ELF-1 (cell line): ENCODE measurements around the gene PTPN20.
"Not testable (repeated sequence)": the region's sequence is repeated elsewhere in the genome, so short reads cannot be mapped to it uniquely, and the experiment has no call there.

ENCODE experiments used
- DNase-seq: peaks from one replicate; pipeline ENCODE4 v3.0.0-alpha.2; 2016; ENCODE audit warnings: low read depth, low spot score

Gene PTPN20

DNA sequence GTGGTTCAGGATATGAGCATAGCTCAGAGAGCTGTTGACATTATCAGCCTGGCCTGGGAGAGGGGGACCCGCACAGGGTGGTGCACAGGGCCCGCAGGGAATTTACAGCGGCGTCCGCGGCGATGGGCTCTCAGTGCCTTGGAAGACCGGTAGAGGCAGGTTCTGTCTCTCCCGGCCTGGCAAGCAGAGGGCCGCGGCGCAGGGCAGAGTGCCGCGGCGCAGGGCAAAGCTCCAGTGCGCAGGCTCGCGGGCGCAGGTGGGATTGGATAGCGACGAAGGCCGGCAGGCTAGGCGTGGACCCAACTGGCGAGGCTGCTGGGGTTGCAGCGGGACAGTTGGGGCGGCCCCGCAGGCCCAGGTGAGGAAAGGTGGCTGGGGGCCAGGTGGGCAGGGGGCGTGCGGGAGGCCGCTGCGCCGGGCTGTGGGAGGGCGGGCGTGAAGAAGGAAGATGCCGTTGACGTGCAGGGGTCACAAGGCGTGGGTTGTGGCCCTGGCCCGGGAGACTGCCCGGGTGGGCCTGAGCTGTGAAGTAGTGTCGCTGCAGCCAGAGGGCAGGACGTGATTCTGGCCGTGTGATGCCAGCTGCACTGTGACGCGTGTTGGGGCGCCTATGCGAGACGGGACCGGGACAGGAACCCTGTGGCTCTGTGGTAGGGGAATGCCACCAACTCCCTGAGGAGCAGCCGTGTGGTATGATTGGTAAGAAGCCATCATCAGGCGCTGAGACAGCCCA lies at the start of gene PTPN20:
Gene PTPN20 (plus strand): TSS at position 285 of the 733 bp plus-strand sequence. CDS start 21,072 bp downstream, outside the sequence.
- not testable (repeated sequence) for DNase-seq

DNA sequence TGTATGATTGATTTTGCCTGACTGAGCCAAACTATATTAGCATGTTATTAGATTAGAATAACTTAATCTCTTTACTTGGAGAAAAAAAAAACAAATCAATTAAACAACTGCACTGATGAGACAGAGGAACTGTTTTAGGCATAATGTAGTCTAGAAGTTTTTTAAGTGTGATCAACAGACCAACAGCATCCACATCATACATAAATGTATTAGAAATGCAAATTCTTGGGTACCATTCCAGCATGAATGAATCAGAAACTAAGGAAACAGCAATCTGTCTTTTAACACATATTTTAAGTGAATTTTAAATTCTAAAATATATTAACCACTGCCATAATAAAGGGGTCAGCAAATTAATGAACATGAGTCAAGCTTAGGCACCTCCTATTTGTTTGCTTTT lies 41.5 kb upstream of the PTPN20 start:
- not testable (repeated sequence) for DNase-seq

GRCh38 chr10:46871583-46871982 lies 39.6 kb upstream of the PTPN20 start:
- not testable (repeated sequence) for DNase-seq

DNA sequence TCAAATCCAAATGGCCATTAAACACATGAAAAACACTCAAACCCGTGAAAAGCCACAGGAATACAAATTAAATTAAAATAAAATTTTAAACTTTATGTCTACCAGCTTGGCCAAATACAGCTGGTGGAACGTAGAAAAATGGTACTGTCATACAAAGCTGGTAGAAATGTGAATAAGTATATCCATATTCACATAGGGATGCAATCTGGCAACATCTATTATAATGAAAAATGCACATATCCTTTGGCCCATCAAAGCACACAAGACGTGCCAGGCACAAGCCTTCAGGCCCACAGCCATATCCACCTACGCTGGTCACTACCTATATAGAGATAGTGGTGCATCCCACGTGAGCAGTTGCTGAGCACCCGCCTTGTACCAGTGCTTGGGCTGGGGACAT lies 35.9 kb upstream of the PTPN20 start:
- DNase-seq: not testable (repeated sequence)

DNA sequence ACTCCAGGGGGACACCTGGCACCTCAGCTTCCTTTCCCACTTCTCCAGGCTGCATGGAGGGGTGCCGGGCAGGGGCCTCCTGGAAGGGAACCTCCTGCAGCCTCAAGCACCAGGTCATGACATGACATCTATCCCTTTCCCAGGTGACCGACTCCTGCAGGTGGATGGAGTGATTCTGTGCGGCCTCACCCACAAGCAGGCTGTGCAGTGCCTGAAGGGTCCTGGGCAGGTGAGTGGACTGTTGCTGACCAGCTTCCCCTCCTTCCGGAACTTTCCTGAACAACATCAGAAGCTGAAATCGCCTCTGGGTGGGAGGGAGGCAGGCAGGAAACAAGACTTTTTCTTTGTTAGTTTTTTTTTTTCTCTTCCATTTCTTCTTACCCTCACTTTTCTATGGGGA lies 34.5 kb upstream of the PTPN20 start:
- not testable (repeated sequence) for DNase-seq

GRCh38 chr10:46878761-46879160 lies 32.5 kb upstream of the PTPN20 start:
- peak; percentile 10 for DNase-seq

DNA sequence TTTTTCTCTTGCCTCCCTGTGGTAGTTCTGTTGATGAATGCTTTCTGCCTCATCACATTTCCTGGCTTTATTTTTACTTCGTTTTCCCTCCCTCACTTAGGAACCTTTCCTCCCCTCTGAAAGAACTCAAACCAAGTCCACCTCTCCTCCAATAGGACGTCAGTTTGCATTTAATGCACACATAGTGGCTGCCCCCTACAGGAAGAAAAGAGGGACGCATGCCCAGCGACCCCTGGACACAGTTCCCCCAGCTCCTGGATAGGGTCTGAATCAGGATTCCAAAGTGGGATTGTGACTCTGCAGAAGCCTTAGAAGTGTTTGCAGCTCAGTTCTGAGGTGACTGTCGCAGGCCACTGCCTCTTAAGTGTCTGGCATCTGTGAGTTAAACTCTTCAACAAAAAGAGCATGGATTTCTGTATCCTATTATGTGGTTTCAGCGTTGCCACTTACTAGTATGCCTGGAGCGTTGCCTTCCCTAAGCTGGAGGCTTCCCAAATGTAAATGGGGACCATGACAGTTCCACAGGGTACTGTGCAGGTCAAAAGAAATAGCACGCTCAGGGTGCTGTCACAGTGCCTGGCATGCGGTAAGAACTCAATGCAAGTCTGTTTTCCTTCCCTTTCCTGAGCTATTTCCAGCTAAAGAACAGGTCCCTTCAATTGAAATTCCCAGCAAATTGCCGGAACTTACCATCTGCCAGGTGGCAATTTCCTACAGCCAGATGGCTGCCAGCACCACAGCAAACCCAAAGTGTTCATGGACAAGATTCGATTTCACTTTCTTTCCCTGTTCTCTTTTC lies 20.2 kb upstream of the PTPN20 start:
- DNase-seq: not testable (repeated sequence)

DNA sequence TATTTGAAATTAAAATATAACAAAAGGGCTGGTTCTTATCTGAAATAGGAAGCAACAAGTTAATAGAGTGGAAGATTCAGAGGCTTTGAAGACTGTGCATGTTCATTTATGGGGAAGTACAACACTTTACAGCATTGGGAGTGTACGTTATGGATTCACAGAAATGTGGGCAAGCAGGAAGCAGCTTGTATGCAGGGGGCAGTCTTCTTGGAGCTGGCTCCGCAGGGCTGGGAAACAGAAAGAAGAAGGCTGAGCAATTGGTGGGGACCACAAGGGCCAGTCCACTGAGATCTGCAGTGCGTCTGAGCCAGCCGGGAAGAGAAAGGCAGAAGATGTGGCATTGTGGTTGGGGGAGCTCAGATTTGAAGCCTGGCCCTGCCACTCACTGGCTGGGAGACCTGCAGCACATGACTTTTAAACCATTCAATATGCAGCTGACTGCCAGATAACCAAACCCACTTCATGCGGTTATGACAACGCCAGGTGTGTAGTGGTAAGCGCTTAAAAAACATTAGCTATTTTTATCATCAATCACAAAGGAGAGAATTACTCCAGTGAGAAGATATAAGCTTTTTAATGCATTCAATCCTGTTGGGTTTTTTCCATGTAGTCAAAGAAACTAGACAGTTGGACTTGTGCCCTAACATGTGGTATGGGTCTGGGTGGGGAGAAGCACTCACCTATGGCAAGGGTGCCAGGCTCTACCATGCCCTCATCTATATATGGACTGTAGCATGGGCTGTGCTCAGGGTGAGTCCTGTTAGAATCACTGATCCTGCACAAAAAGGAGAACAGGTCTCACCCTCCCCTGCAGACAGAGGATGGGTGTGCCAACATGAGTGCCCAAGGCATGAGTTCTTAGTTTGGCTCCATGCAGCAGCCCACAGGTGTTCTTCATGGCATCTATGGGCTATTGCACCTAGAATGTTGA lies 14.2 kb upstream of the PTPN20 start:
- not testable (repeated sequence) for DNase-seq

GRCh38 chr10:46901247-46901646 lies 10.0 kb upstream of the PTPN20 start:
- not testable (repeated sequence) for DNase-seq

GRCh38 chr10:46903874-46904273 lies 7.4 kb upstream of the PTPN20 start:
- DNase-seq: not testable (repeated sequence)

GRCh38 chr10:46906359-46906758 lies 4.9 kb upstream of the PTPN20 start:
- DNase-seq: not testable (repeated sequence)

DNA sequence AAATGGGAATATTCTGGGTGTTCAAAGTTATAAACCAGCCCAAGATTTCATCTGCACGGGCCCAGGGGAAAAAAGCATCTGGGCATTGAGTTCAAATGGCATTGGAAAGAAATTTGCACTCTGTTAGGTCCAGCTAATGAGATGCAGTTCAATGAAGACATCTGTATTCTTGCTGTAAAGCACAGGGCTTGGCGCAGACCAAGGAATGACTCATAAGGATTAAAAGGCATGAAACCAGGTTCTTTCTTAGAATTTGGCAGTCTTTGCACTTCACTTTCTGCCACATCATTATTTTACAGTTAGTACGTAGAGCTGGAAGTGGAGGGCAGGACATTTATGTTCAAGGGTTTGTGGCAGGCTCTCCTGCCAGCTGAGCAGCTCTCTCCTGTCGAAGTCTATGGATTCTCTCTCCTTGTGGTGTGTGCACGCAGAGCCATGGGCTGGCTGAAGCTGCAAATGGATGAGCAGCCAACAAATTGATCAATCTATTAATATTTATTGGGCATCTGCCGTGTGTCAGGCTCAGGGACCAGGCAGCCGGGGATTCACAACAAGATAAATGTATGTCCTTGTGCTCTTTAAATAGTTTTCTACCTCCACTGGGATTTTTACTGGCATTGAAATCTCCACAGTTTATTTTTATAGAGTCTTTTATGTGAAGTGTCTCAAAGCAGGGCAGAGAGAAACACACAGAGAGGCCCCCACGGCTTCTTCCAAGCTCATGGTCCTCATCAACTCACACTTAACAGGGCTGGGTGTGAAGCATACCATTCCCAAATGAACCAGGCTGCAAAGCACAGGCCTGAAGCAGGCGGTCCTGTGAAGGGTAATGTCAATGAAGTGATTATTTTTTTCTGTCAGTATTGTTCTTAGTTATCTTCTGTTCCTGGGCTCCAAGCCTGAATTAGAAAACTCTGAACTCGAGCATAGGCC lies 3.8 kb upstream of the PTPN20 start:
- not testable (repeated sequence) for DNase-seq

DNA sequence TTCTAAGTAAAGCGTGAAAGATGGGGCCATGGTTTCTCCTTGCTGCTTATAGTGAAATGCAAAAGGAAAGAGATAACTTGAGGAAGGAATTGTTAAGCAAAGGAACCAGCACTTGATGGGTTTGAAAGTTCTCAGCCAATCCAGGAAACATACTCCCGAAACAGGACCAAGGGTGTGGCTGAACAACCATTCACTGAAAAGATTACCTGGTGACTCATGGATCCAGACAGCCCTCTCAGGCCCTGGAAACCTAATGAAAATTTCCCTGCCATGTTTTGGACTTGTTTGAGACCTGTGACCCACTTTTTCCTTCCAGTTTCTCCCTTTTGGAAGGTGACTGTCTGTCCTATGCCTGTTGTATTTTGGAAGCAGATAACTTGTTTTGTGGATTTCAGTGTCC lies 11.3 kb downstream of the PTPN20 start:
- DNase-seq: not testable (repeated sequence)

DNA sequence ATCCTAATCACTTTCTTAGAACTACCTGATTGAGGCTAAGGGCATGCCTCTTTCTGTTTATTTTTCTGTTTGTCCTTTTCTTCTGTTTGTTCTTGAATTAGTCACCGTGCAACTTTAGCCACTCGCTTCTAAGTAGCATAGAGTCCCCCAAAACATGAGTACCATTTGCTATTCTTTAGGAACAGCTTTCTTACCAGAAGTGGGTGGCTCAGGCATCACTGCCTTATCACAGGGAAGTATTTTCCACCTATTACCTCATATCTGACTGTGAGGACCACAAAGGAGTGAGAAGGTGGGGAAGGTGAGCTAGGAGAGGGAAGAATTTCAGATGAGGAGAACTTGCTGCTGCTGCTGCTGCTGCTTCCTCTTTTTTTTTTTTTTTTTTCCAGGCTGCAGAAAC lies 13.9 kb downstream of the PTPN20 start:
- not testable (repeated sequence) for DNase-seq

- DNase-seq: not testable (repeated sequence)
Observed at GRCh38 chr10:46925853-46926252, 14.6 kb downstream of the PTPN20 start.

- DNase-seq: not testable (repeated sequence)
Observed at GRCh38 chr10:46928810-46929209, 17.6 kb downstream of the PTPN20 start.

GRCh38 chr10:46932383-46932782 lies 21.2 kb downstream of the PTPN20 start:
- DNase-seq: not testable (repeated sequence)

GRCh38 chr10:46941091-46941490 lies 29.9 kb downstream of the PTPN20 start:
- DNase-seq: not testable (repeated sequence)

- not testable (repeated sequence) for DNase-seq
Observed at GRCh38 chr10:46948687-46949518, 37.7 kb downstream of the PTPN20 start.
